CD14-positive monocyte (primary cell): ENCODE measurements around the gene FUT8. TPM values are rescaled to one million over a fixed set of nuclear protein-coding genes. Genes with fewer than 3 reads are reported as not detected.

Experiments
- DNase-seq, 3 donors: peaks; one replicate each; pipeline ENCODE4 v3.0.0-alpha.2; 2011 to 2022
- H2AFZ ChIP-seq: 2 replicates; pipeline ENCODE4 v1.6.0; 2012; ENCODE audit warnings: mild to moderate bottlenecking, low read depth, low read length, inconsistent platforms; ENCODE audit not compliant: insufficient read depth, poor library complexity, severe bottlenecking
- H3K27ac ChIP-seq, 2 donors: 1 replicate in 1 of 2; 2 replicates in 1 of 2; pipeline ENCODE4 v1.5.1; 2012 to 2013; ENCODE audit warnings: low read length in 2 of 2, control low read depth in 1 of 2, inconsistent platforms in 1 of 2, low read depth in 1 of 2, mild to moderate bottlenecking in 1 of 2
- H3K27me3 ChIP-seq, 2 donors: one replicate each; pipeline versions ENCODE4 v1.6.0 to v1.6.1; 2011 to 2013; ENCODE audit warnings: low read length in 2 of 2; ENCODE audit not compliant: control insufficient read depth in 2 of 2, insufficient read depth in 2 of 2
- H3K36me3 ChIP-seq, 2 donors: replicated peaks in 1 of 2; 1 replicate in 1 of 2; 2 replicates in 1 of 2; pipeline versions ENCODE4 v1.5.1 to v1.6.1; 2012 to 2013; ENCODE audit warnings: low read length in 2 of 2, control low read depth in 1 of 2, inconsistent platforms in 1 of 2, mild to moderate bottlenecking in 1 of 2; ENCODE audit not compliant: insufficient read depth in 2 of 2, control insufficient read depth in 1 of 2
- H3K4me1 ChIP-seq, 2 donors: 1 replicate in 1 of 2; 2 replicates in 1 of 2; pipeline versions ENCODE4 v1.5.1 to v1.6.1; 2012 to 2013; ENCODE audit warnings: low read length in 2 of 2, control low read depth in 1 of 2, inconsistent platforms in 1 of 2, mild to moderate bottlenecking in 1 of 2, moderate library complexity in 1 of 2; ENCODE audit not compliant: insufficient read depth in 2 of 2, control insufficient read depth in 1 of 2
- H3K4me2 ChIP-seq: replicated peaks from 2 replicates; pipeline ENCODE3; 2012; ENCODE audit warnings: low read length, moderate library complexity, mild to moderate bottlenecking; ENCODE audit not compliant: poor library complexity, severe bottlenecking; ENCODE audit errors: extremely low read depth
- H3K4me3 ChIP-seq, 3 experiments: fragments of 200-600 bp in 1 of 3; sonication (generic) in 1 of 3; replicated peaks in 1 of 3; 1 replicate in 2 of 3; 2 replicates in 1 of 3; pipeline ENCODE4 v1.5.1; 2011 to 2013; ENCODE audit warnings: low read length in 3 of 3, mild to moderate bottlenecking in 3 of 3, control low read depth in 2 of 3, low read depth in 2 of 3, inconsistent platforms in 1 of 3, moderate library complexity in 1 of 3
- H3K79me2 ChIP-seq: 2 replicates; pipeline ENCODE4 v1.6.0; 2012; ENCODE audit warnings: mild to moderate bottlenecking, control low read depth, inconsistent platforms, low read length, moderate library complexity; ENCODE audit not compliant: insufficient read depth
- H3K9ac ChIP-seq: 2 replicates; pipeline ENCODE4 v1.6.0; 2017; ENCODE audit warnings: low read length, mild to moderate bottlenecking; ENCODE audit not compliant: insufficient read depth, poor library complexity, severe bottlenecking
- H3K9me3 ChIP-seq, 2 donors: replicated peaks in 1 of 2; 1 replicate in 1 of 2; 2 replicates in 1 of 2; pipeline versions ENCODE4 v1.5.1 to v1.6.1; 2012 to 2013; ENCODE audit warnings: low read length in 2 of 2, control low read depth in 1 of 2; ENCODE audit not compliant: control insufficient read depth in 1 of 2, insufficient read depth in 1 of 2
- H4K20me1 ChIP-seq: 2 replicates; pipeline ENCODE4 v1.6.0; 2012; ENCODE audit warnings: mild to moderate bottlenecking, low read length, control low read depth, moderate library complexity; ENCODE audit not compliant: insufficient read depth
- H3K27ac Mint-ChIP-seq, 7 donors: one replicate each; pipeline ENCODE4 v1.8.0; 2020; ENCODE audit warnings: mild to moderate bottlenecking in 7 of 7, mixed read lengths in 7 of 7, moderate library complexity in 6 of 7, inconsistent platforms in 2 of 7
- H3K27me3 Mint-ChIP-seq, 3 donors: one replicate each; pipeline ENCODE4 v1.8.0; 2021 to 2022; ENCODE audit warnings: low read depth in 3 of 3, mild to moderate bottlenecking in 3 of 3, mixed read lengths in 3 of 3, moderate library complexity in 3 of 3, inconsistent platforms in 1 of 3
- H3K36me3 Mint-ChIP-seq, 2 donors: one replicate each; pipeline ENCODE4 v1.8.0; 2020; ENCODE audit warnings: mixed read lengths in 2 of 2, inconsistent platforms in 1 of 2, mild to moderate bottlenecking in 1 of 2
- H3K4me1 Mint-ChIP-seq: one replicate; pipeline ENCODE4 v1.8.0; 2020; ENCODE audit warnings: mild to moderate bottlenecking, mixed read lengths
- H3K4me3 Mint-ChIP-seq, 2 donors: one replicate each; pipeline ENCODE4 v1.8.0; 2020; ENCODE audit warnings: mild to moderate bottlenecking in 2 of 2, mixed read lengths in 2 of 2, moderate library complexity in 1 of 2
- H3K9me3 Mint-ChIP-seq, 7 donors: one replicate each; pipeline ENCODE4 v1.8.0; 2020 to 2022; ENCODE audit warnings: mixed read lengths in 7 of 7, mild to moderate bottlenecking in 6 of 7, moderate library complexity in 6 of 7, inconsistent platforms in 2 of 7
- CTCF ChIP-seq: fragments of 200-600 bp; IDR thresholded peaks from one replicate; pipeline ENCODE4 v1.8.0; 2022; ENCODE audit warnings: antibody characterized with exemption, mild to moderate bottlenecking
- WGBS: methylation state at CpG from one replicate; pipeline ENCODE4 v1.1.5; 2013; ENCODE audit warnings: missing lambda C conversion rate; ENCODE audit not compliant: insufficient coverage; 5-methylcytosine and 5-hydroxymethylcytosine counted together
- intact Hi-C, 2 donors: fragments of 100-400 bp; cut with micrococcal nuclease; formaldehyde crosslinking; loops; one replicate each; pipeline versions ENCODE4 v1.15.0 to v1.15.1; 2023
- polyA plus RNA-seq, 3 donors: library from polyadenylated mRNA; depleted of rRNA in 1 of 3; unstranded in 2 of 3; stranded (reverse) in 1 of 3; fragments of 300-500 nt in 2 of 3; fragments of >200 nt in 1 of 3; fragmentation: Illumina TruSeq in 2 of 3; gene quantifications; 1 replicate in 2 of 3; 2 replicates in 1 of 3; pipeline ENCODE4 v1.2.3, GENCODE V29; 2012 to 2021

FUT8 gene
- polyA plus RNA-seq, 3 donors: 1.6 to 5.1 (median 5.0) TPM

DNA sequence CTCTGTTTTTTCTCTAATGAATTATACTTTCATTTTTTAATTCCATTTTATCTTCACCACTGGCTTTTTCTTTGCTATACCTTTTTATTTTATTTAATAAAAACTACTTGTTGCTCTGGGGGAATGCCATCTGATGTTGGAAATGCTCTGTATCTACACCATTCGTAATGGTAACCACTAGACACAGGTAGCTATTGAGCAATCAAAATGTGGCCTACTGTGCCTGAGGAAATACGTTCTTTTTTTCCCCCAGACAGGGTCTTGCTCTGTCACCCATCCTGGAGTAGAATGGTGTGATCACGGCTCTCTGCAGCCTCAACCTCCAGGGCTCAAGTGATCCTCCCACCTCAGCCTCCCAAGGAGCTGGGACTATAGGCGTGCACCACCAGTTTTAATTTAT is 140.2 kb downstream of the FUT8 start:
- Mint-ChIP-seq H3K4me3 (no peak overlapping the region), H3K36me3 (no peaks in the 10 kb centered on the region), H3K27ac (no peak overlapping the region), H3K9me3 (no peaks in the 10 kb centered on the region), H3K27me3 (no peaks in the 10 kb centered on the region), H3K4me1 (no peaks in the 10 kb centered on the region)
- no peak for TF ChIP-seq CTCF
- Histone ChIP-seq H3K9me3 (no peaks in the 10 kb centered on the region), H3K36me3 (no peaks in the 10 kb centered on the region), H3K27ac (no peak overlapping the region), H3K79me2 (no peaks in the 10 kb centered on the region), H2AFZ (no peak overlapping the region), H3K4me3 (no peak overlapping the region), H3K4me1 (no peaks in the 10 kb centered on the region), H3K27me3 (no peaks in the 10 kb centered on the region), H3K4me2 (no peak overlapping the region), H4K20me1 (no peaks in the 10 kb centered on the region), H3K9ac (no peak overlapping the region)
- no peak for DNase-seq
- intact Hi-C loops: no loop called here
- no CpG with 5 or more reads among the region's 4 CpGs for WGBS

- H3K9me3 ChIP-seq: no peaks in the 10 kb centered on the region
- no peaks in the 10 kb centered on the region for H4K20me1 ChIP-seq
- H3K36me3 ChIP-seq: no peaks in the 10 kb centered on the region
- H3K4me3 ChIP-seq: no peak overlapping the region
- Mint-ChIP-seq H3K4me1 (no peaks in the 10 kb centered on the region), H3K36me3 (no peaks in the 10 kb centered on the region), H3K4me3 (no peak overlapping the region), H3K27me3 (no peaks in the 10 kb centered on the region), H3K27ac (no peak overlapping the region), H3K9me3 (no peaks in the 10 kb centered on the region)
- intact Hi-C loops: no loop called here
- no peaks in the 10 kb centered on the region for H3K27me3 ChIP-seq
- no peak overlapping the region for H3K27ac ChIP-seq
- TF ChIP-seq CTCF: no peak
- no peak for DNase-seq
- no peak overlapping the region for H3K9ac ChIP-seq
- no peaks in the 10 kb centered on the region for H3K4me1 ChIP-seq
- H2AFZ ChIP-seq: no peak overlapping the region
- no peak overlapping the region for H3K4me2 ChIP-seq
- H3K79me2 ChIP-seq: no peaks in the 10 kb centered on the region
Observed at GRCh38 chr14:65554837-65555236, 142.3 kb downstream of the FUT8 start.
